ENCODE measurements around the gene RPL15.

RPL15 gene

DNA sequence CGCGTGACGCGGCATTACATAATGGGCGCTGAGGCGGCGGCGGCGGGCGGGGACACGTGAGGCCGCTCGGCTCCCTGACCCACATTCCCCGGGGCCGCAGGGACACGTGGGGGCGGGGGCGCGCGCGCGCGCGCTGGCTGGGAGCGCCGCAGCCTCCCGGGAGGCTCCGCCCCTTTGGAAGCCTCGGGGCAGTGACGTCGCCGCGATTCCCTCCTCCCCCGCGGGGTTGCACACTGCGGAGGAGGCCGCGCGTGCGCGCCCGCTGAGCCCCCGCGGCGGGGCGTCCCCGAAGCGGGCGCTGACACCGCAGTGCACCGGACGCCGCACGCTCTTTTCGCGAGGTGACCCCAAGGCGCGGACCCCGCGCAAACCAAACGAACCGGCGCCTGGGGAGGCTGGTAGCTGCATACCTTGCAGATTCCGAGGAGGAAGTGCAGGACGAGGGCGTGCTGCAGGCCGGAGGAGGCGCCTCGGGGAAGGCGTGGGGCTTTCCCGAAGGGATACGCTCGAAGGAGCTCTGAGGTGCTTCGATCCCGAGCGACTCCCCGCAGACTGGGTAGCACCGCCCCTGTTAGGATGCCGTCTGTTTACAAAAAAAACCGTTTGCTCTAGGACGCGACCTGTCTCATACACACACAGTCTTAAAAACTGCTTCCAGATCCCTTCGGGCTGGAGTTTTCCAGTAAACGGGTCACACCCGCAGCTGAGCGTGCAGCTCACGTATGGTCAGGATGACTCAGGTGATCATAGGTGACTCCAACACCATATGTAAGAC is 29.2 kb downstream of the RPL15 start:
- TF ChIP-seq EZH2 (optimal IDR thresholded peaks at IDR 0.05; ENCODE audit: low read depth, low read length) (no peak), EZH2phosphoT487 (IDR thresholded peaks at IDR 0.05; ENCODE audit: low read length) (no peak), CTCF (IDR thresholded peaks at IDR 0.05; ENCODE audit: low read length) (no peak)
- Histone ChIP-seq H2AFZ (ENCODE audit: low read length) (peak overlapping the region; percentile 76), H3K4me1 (ENCODE audit: low read length) (peaks cover 16% of the 10 kb centered on the region), H3K4me2 (ENCODE audit: low read depth, low read length) (peak overlapping the region; percentile 70), H3K27me3 (replicated peaks; ENCODE audit: insufficient read depth, low read length) (no peaks in the 10 kb centered on the region), H3K9me3 (replicated peaks; ENCODE audit: insufficient read depth, low read length) (no peaks in the 10 kb centered on the region), H3K4me3 (ENCODE audit: low read length) (peak overlapping the region; percentile 94), H4K20me1 (ENCODE audit: insufficient read depth, low read length) (no peaks in the 10 kb centered on the region), H3F3A (ENCODE audit: insufficient read depth, low read length) (peaks cover 14% of the 10 kb centered on the region; the same call in 1 of the 2 replicates), H3K79me2 (ENCODE audit: low read length) (peaks cover 49% of the 10 kb centered on the region), H3K36me3 (replicated peaks; ENCODE audit: insufficient read depth, low read length) (no peaks in the 10 kb centered on the region), H3K9me2 (replicated peaks; ENCODE audit: insufficient read depth, low read length) (no peaks in the 10 kb centered on the region), H3K27ac (ENCODE audit: low read length) (peak overlapping the region; percentile 72), H3K9ac (ENCODE audit: low read length) (peak overlapping the region; percentile 74)
- peak; percentile 97 for DNase-seq

DNA sequence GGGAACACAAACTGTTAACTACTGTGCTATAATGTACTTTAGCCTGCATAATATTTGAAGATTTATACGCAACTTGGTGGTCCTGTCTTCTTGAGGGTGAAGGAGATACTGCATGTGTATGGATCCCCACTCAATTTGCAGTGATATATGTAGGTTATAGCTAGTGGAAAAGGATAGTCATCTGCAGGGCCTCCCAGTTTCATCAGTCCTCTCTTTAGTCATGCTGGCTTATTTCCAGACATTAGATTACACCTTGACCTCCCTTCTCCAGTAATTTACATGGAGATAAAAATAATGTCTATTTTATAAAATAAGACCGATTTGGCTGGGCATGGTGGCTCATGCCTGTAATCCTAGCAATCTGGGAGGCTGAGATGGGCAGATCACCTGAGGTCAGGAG is 31.8 kb downstream of the RPL15 start:
- H4K20me1 ChIP-seq (ENCODE audit: insufficient read depth, low read length), result no peaks in the 10 kb centered on the region

DNA sequence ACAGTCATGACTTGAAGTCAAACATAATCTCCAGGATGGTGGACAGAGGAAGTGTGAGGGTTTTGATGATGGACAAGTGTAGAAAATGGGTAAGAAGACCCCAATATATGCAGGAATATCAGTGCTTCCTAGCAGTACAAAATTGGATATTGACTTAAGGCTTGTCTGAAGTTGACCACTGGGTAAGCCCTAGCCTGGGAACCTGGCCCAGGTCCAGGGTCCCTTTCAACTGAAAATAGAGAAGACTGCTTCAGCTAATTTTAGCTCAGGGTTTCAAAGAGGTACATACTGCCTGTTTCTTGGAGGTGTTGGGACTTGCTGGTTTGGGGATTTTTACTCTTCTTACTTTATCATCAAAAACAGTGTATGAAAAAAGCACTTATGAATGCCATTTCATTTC is 32.9 kb downstream of the RPL15 start:
- TF ChIP-seq CTCF (IDR thresholded peaks at IDR 0.05; ENCODE audit: low read length), result no peak
- TF ChIP-seq EZH2 (optimal IDR thresholded peaks at IDR 0.05; ENCODE audit: low read depth, low read length), result no peak
- TF ChIP-seq EZH2phosphoT487 (IDR thresholded peaks at IDR 0.05; ENCODE audit: low read length), result no peak
- Histone ChIP-seq H3K9ac (ENCODE audit: low read length) (peak overlapping the region; percentile 40; the same call in 1 of the 2 replicates), H3K36me3 (replicated peaks; ENCODE audit: insufficient read depth, low read length) (no peaks in the 10 kb centered on the region), H3K79me2 (ENCODE audit: low read length) (peaks cover 86% of the 10 kb centered on the region), H3K9me3 (replicated peaks; ENCODE audit: insufficient read depth, low read length) (no peaks in the 10 kb centered on the region), H4K20me1 (ENCODE audit: insufficient read depth, low read length) (no peaks in the 10 kb centered on the region), H2AFZ (ENCODE audit: low read length) (peak overlapping the region; percentile 2; the same call in 1 of the 2 replicates), H3K4me1 (ENCODE audit: low read length) (peaks cover 16% of the 10 kb centered on the region), H3F3A (ENCODE audit: insufficient read depth, low read length) (peaks cover 14% of the 10 kb centered on the region; the same call in 1 of the 2 replicates), H3K4me3 (ENCODE audit: low read length) (peak overlapping the region; percentile 55), H3K27ac (ENCODE audit: low read length) (peak overlapping the region; percentile 61), H3K9me2 (replicated peaks; ENCODE audit: insufficient read depth, low read length) (no peaks in the 10 kb centered on the region), H3K4me2 (ENCODE audit: low read depth, low read length) (peak overlapping the region; percentile 66), H3K27me3 (replicated peaks; ENCODE audit: insufficient read depth, low read length) (no peaks in the 10 kb centered on the region)
- DNase-seq, result peak; percentile 55

More for the DNA sequence above, 31.8 kb downstream of the RPL15 start:
- Histone ChIP-seq H3K4me1 (ENCODE audit: low read length) (peaks cover 16% of the 10 kb centered on the region), H3K36me3 (replicated peaks; ENCODE audit: insufficient read depth, low read length) (no peaks in the 10 kb centered on the region), H3K4me2 (ENCODE audit: low read depth, low read length) (no peak overlapping the region), H3K27me3 (replicated peaks; ENCODE audit: insufficient read depth, low read length) (no peaks in the 10 kb centered on the region), H3K27ac (ENCODE audit: low read length) (no peak overlapping the region), H3K79me2 (ENCODE audit: low read length) (peaks cover 75% of the 10 kb centered on the region), H3K9ac (ENCODE audit: low read length) (no peak overlapping the region), H3K9me2 (replicated peaks; ENCODE audit: insufficient read depth, low read length) (no peaks in the 10 kb centered on the region), H3F3A (ENCODE audit: insufficient read depth, low read length) (peaks cover 14% of the 10 kb centered on the region; the same call in 1 of the 2 replicates), H3K9me3 (replicated peaks; ENCODE audit: insufficient read depth, low read length) (no peaks in the 10 kb centered on the region), H3K4me3 (ENCODE audit: low read length) (no peak overlapping the region), H2AFZ (ENCODE audit: low read length) (no peak overlapping the region)
- DNase-seq, result no peak
- no peak for TF ChIP-seq EZH2phosphoT487 (IDR thresholded peaks at IDR 0.05; ENCODE audit: low read length)
- TF ChIP-seq EZH2 (optimal IDR thresholded peaks at IDR 0.05; ENCODE audit: low read depth, low read length), result no peak
- no peak for TF ChIP-seq CTCF (IDR thresholded peaks at IDR 0.05; ENCODE audit: low read length)
